HG03097 (cell line): ENCODE data around the gene CA9.

Experiments
- ATAC-seq: cut with Tn5 transposase; IDR thresholded peaks from one replicate; pipeline ENCODE4 v1.9.1; 2021; ENCODE audit not compliant: unreplicated experiment, low FRiP score

The CA9 gene

GRCh38 chr9:35651956-35652828, 21.5 kb upstream of the CA9 start:
- ATAC-seq = no peak

DNA sequence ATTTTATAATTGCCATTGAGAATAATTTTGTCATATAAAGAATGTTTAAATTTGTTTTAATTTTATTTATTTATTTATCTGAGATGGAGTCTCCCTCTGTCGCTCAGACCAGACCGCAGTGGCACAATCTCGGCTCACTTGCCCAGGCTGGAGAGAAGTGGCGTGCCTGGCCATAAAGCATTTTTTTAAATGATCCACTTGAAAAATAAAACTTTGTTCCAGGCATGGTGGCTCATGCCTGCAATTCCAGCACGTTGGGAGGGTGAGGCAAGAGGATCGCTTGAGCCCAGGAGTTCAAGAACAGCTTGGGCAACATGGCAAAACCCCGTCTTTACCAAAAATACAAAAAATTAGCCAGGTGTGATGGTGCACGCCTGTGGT, 20.9 kb upstream of the CA9 start:
- ATAC-seq = no peak

DNA sequence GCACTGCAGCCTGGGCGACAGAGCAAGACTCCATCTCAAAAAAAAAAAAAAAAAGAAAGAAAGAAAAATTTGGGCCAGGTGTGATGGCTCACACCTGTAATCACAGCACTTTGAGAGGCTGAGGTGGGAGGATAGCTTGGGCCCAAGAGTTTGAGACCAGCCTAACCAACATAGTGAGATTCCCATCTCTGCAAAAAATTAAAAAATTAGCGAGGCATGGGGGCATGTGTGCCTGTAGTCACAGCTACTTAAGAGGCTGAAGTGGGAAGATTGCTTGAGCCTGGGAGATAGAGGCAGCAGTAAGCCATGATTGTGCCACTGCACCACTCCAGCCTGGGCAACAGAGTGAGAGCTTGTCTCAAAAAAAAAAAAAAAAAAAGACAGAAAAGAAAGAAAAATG, 20.1 kb upstream of the CA9 start:
- no peak for ATAC-seq

- ATAC-seq = no peak
These were observed 17.4 kb upstream of the CA9 start for GRCh38 chr9:35656348-35656747.

DNA sequence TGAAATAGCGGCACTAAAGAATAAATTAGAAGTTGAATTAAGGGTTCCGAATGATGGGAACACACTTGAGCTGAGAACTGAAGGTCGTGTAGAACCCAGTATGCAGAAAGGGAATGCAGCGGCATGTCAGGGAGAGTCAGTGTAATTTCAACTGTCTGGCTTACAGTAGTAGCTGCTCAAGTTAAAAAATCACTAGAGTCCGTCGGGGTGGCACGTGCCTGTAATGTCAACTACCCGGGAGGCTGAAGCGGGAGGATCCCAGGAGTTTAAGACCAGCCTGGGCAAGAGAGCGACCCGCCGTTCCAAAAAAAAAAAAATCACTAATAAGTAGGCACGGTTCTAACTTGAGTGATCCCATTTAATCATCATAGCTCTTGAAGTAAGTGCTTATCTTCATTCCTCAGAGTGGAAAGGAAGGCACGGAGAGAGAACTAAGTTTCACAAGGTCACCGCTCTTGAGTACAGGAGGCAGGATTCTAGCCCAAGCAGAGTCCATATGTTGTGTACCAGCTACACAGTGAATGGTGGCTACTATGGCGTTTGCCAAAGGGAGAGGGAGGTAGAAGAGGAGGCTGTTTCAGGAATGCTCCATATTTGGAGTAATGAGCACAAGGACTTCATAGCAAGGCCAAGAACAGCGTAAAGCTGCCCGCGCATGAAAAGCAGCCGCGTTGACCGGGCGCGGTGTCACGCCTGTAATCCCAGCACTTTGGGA, 16.7 kb upstream of the CA9 start:
- ATAC-seq = no peak

- ATAC-seq = peak; percentile 71
These were observed 16.1 kb upstream of the CA9 start, which contains the start of gene RMRP for GRCh38 chr9:35657546-35658136. Gene RMRP, minus strand, starts transcription at chr9:35658019.

DNA sequence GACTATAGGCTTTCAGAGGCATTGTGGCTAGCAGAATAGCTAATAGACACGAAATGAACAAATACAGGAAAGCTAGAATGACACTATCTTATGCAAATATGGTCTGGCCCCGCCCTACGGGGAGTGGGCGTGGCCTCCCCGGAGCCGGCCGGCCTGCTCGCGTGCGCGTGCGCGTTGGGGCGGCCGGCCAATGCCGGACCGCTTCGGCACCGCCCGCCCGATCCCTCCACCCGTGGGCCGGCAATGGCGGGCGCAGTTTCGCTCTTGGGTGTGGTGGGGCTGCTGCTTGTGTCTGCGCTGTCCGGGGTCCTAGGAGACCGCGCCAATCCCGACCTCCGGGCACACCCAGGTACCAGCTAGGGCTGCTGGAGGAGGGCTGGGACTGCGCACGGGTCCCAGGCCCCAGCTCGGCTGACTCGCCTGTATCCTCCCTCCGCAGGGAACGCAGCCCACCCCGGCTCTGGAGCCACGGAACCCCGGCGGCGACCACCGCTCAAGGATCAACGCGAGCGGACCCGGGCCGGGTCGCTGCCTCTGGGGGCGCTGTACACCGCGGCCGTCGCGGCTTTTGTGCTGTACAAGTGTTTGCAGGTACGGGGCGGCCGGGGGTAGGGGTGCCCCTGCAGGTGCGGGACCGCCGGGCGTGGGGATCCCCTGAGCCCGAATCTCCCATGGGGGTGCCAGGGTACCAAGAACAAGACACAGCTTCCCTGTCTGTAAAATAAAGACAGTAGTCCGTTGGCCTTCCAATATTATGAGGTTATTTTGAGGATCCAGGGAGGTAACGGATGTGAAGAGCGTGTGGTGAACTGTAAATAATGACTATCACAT, 15.4 kb upstream of the CA9 start, which contains the start of gene CCDC107:
CCDC107 (plus strand) TSS at position 156 of the 831 bp plus-strand sequence; CDS start at position 244, 88 bp downstream.
- peak; percentile 65 for ATAC-seq

DNA sequence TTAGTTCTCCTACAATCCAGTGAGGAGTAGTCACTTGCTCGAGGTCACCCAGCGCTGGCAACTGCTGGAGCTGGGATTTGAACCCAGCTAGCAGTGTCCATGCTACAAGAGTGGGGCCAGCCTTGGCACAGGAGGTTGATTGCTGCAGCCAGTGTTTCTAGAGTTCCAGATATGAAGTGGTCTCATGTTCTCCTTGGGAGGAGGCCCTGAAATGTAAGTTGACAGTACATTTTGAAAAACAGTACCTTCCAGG, 14.8 kb upstream of the CA9 start:
- ATAC-seq = peak; percentile 3

- no peak for ATAC-seq
These were observed 14.4 kb upstream of the CA9 start for GRCh38 chr9:35659340-35659739.

GRCh38 chr9:35660966-35661415, 12.7 kb upstream of the CA9 start:
- ATAC-seq = no peak

GRCh38 chr9:35661756-35662350, 11.9 kb upstream of the CA9 start:
- ATAC-seq = no peak

- ATAC-seq = no peak
These were observed 11.3 kb upstream of the CA9 start for GRCh38 chr9:35662437-35662836.

DNA sequence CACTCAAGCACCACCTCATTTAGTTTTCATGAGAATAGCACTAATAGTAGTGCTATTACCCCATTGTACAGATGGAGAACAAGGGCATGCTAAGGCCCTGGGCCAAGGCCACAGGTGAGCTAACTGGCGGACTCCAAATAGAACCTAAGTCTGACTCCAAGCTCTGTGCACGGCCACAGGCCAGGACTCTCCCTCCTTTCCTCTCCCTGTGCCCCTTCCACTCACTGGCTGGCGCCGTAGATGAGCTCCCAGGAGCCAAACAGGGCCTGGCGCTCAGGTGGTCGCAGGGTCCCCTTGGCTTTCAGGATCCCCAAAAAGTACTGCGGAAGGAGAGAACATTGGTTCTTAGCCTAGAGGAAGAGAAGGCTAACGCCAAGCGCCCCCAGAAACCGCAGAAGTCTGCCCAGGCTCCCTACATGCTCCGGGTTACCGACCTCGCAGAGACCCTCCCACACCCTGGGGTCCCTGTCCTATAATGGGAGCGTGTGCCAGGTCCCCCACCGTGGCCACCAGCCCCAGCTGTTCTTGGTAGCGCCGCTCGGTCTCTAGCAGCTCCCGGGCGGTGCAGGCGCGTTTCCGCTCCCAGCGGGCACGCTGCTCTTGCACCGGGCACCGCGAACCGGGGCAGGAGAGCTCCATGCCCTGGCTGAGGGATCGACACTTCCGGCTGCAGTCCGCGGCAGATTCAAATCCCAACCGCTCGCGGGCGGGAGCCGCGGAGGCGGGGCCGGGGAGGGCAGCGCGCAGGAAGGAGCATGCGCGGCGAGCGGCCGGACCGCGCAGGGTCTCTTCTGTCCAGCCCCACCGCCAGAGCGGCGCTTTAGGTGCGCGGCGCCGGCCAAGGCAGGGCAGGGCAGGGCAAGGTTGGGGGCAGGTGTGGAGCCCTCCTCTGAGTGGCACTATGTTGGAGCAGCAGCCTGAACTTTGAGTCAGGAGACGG, 8.9 kb upstream of the CA9 start, which contains the start of gene ARHGEF39:
ARHGEF39 (minus strand) TSS at position 665 of the 940 bp plus-strand sequence; CDS start at position 639, 26 bp downstream.
- peak; percentile 64 for ATAC-seq

DNA sequence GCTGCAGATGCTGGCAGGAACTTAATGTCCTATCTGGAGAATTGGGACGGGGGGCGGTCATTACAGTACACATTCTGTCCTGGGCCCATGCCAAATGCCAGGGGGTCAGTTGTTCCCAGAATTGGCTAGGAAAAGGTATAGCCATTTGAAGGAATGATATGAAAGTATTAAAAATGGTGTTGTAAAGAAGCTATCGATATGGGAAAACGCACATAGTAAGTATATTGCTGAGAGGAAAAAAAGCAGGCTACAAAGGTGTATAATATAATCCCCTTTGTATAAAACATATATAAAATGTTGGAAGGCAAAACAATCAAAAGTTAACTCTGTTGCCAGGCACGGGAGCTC, 8.3 kb upstream of the CA9 start:
- ATAC-seq = no peak

GRCh38 chr9:35666045-35666444, 7.7 kb upstream of the CA9 start:
- ATAC-seq = no peak

DNA sequence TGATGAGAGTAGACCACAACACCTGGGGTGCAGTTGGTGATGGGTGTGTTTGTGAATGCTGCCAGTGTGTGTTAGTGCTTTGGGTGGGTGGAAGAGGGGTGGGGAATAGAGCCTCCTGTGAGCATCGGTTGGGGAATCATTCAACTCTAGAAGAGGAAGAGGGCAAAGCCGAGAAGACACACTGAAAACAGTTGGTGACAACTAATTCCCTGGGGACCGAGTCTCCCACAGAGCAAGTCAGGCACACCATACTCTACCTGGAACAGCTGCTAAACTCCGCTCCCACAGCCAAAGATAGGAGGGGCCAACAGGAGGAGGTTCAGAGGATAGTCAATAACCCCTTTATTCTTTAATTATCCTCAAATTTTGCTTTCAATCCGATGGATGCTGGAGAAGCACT, 7.2 kb upstream of the CA9 start:
- ATAC-seq = no peak

DNA sequence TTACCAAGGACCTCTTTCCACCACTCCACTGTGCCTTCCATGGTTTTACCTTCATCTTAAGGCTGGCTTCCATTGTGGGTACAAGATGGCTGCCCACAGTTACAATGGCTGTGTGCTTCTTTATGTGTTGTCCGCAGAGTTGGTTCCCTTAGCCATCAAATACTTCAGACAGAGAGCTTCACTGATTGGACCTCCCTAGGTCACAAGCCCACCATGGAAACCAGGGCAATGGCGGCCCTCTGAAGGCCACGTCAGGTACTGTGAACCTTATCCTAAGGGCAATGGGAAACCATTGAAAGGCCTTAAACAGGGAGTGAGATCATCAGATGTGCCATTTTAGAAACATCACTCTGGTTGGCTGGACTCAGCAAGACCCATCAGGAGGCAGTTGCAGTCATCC, 5.8 kb upstream of the CA9 start:
- ATAC-seq = no peak

GRCh38 chr9:35669331-35670145, 4.2 kb upstream of the CA9 start:
- no peak for ATAC-seq

- ATAC-seq = no peak
These were observed 265 bp downstream of the CA9 start for GRCh38 chr9:35674025-35674361.
